Fibroblast of upper back skin (primary cell): ENCODE data around the gene STUB1.

Experiments used
- DNase-seq: peaks from one replicate; pipeline ENCODE4 v3.0.0-alpha.2; 2013

The STUB1 gene

DNA sequence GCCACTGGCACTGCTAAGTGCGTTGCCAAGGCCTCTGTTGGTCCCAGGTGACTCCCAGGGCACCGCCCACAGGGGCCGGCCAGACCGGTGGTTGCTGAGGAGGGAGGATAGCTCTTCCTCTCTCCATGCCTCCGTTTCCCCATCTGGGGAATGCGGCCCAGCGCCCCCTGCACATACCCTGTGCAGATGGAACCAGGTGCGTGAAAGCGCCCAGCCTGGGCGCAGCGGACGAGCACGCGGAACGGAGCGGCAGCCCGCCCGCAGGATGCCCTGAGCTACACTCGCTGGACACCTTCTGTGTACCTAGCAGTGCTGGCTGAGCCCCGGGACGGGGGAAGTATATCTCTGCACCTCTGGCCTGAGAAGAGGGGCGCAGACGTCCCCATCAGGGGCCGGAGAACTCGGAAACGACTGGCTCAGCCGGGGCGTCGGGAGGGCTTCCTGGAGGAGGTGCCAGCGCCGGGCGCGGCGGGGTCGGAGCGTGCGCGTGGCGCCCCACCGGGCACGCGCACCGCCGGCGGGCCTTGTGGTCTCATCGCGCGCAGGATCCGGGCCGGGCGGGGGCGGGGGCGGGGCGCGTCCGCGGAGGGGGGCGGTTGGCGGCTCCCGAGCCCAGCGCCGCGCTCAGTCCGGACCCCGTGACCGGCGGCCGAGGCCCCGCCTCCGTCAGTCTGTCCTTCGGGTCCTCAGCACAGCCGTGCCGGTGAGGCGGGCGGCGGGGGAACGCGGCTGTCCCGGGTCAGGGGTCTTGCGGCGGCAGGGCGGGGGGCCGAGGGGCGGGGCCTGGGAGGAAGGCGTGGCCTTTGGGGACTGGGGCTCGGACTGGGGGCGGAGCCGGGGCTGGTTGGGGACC lies 46.5 kb downstream of the STUB1 start, which contains the start of the genes CCDC78 and HAGHL:
Gene CCDC78 (minus strand): TSS at position 6 of the 853 bp plus-strand sequence. CDS start 76 bp downstream, outside the sequence.
Gene HAGHL (plus strand): TSS at position 669 of the 853 bp plus-strand sequence. CDS start 404 bp downstream, outside the sequence.
- DNase-seq = peak; percentile 34

DNA sequence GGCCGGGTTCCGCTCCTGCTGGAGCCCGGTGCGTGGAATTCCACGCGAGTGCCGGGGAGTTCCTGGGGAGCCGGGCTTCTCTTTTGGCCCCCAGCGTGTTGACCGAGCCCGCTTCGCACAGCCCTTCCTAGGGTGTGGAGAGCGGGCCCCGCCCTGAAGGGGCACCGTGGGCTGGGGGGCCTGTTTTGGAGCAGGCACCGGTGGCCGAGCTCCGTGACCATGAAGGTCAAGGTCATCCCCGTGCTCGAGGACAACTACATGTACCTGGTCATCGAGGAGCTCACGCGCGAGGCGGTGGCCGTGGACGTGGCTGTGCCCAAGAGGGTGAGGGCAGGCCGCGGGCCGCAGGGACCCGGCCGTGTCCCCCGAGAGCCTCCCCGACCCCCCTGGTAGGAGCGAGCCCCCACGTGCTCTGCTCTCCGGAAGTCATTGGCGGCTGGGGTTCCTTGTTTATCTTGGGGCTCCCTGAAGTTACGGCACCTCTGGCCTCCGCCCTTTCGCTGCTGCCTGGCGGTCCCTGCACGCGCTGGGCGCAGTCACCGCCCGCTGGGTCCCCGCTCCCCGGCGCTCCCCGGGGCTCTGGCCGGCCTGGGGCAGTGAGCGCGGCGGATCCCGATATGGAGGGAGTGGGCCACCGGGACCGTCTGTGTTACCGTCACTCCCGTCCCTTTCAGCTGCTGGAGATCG lies 47.2 kb downstream of the STUB1 start:
- DNase-seq = no peak

DNA sequence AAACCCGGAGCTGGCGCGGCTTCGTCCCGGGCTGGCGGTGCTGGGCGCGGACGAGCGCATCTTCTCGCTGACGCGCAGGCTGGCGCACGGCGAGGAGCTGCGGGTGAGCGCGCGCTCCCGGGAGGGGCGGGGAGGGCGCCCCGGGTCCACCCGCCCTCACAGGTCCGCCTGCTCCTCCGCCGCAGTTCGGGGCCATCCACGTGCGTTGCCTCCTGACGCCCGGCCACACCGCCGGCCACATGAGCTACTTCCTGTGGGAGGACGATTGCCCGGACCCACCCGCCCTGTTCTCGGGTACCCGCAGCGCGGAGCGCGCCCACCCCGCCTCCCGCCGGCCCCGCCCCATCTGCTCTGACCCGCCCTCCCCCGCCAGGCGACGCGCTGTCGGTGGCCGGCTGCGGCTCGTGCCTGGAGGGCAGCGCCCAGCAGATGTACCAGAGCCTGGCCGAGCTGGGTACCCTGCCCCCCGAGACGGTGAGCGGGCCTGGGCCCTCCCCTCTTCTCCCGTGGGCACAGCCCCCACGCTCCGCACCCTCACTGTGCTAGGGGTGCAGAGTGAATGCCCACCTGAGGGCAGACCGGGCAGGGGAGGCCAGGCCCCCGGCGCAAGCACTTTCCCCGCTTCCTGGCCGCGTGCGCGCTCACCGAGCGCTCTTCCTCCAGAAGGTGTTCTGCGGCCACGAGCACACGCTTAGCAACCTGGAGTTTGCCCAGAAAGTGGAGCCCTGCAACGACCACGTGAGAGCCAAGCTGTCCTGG lies 48.1 kb downstream of the STUB1 start:
- DNase-seq = peak; percentile 72

DNA sequence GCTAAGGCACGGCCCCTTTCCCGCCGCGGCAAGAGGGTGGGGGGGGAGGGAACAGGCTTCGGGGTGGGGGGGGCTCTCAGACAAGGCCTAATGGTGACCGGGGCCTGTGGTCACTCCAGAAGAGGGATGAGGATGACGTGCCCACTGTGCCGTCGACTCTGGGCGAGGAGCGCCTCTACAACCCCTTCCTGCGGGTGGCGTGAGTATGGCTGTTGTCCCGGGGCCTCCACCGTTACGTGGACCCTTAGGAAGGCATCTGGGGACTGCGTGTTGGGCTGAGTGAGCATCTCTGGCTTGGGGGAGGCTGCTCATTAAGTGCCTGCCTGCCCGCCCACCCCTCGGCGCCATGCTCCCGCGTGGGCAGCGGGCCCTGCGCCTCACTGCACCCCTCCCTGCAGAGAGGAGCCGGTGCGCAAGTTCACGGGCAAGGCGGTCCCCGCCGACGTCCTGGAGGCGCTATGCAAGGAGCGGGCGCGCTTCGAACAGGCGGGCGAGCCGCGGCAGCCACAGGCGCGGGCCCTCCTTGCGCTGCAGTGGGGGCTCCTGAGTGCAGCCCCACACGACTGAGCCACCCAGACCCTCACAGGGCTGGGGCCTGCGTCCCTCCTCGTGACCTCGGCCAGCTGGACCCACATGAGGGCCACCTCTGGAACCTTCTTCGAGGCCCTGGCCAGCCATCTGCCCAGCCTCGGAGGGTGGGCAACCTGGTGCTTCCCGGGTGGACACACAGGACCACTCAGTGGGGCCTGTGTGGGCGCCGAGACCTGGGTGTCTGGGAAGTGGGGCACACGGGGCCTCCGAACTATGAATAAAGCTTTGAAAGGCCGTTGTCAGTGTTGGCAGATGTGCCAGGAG lies 48.9 kb downstream of the STUB1 start:
- DNase-seq = no peak

DNA sequence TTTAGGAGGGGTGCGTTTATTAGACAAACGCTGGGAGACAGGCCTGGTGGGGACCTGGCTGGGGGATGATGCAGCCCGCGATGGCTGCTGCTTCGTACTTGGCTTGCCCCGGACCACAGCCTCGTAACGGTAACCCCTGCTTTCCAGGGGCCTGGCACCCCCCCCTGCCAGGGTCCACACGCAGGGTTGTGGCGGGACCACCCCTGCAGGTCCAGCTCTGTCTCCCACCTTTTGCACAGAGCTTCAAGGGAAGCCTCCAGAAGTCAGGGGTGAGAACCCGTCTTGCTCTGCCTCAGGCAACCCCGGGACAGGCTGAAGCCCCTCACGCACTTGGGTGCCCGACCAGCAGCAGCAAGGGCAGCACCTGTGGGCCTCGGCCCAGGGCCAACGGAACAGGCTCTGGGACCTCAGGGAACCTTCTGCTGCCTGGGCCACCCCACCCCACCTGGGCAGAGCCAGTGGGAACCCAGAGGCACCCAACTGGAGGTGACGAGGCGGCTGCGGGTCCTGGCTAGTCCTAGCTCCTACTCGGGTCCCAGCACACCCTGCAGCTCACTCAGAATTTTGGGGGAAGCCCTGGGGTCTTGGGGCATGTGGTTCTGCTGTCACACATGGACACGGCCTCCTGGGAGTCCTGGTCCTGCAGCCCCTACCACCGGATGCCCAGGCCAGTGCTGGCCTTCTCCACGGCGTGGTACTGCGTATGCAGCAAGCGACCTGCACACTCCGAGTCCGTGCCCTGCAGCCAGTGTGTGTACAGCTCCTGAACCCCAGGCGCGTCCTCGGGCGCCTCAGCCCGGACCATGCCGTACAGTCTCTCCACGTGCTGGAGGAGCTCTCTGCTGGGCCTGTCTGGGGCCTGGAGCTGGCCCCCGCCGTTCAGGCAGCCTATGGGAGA lies 49.8 kb downstream of the STUB1 start:
- no peak for DNase-seq

DNA sequence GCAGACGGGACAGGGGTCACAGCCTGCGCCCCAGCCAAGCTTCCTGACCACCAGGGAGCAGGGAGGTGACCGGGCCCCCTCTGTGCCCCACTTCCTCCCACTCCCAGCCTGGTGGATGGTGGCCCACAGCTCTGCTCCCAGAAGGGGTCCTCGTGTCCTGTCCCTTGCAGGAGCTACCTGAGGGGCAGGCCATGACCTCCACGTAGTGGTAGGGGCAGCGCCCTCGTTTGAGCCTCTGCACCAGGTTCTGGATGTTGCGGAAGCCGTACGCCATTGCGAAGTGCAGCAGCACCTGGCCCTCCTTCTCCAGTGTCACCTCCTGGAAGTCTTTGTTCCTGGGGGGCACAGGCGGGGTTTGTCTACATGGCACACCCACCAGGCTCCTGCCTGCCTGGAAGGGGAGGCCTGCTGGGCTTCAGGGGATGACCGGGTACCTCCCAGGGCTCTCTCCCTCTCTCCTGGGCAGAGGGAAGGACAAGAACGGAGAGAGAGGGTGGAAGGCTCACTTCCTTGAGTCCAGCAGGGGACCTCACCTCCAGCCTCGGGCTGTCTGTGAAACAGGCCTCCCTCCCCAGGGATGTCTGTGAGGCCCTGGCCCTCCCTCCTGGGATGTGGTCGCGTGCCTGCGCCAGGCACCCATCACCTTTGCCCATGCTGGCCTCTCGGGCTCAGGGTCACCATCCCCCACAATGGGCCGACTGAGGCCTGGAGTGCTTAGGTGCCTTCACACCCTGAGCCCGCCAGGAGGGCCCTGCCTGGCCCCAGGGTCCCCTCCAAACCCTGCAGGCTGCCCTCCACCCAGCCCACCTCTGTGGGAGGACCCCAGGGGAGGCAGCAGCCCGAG lies 50.7 kb downstream of the STUB1 start:
- DNase-seq = no peak

DNA sequence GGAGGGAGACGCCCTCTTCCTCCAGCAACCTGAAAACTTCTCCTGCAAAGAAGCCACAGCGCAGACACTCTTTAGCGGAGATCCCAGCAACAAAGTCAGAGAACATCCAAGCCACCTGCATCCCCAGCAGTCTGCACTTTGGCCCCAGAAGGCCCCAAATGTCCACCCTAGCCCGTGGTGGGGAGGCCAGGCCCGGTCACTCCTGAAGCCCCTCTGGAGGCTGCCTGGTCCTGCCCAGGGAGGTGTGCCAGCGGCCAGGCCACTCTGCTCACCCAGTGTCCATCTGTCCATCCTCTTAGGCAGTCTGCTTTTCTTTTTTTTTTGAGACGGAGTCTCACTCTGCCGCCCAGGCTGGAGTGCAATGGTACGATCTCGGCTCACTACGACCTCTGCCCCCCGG lies 52.1 kb downstream of the STUB1 start:
- DNase-seq = no peak
